SJCRH30 (cell line): ENCODE measurements around the gene FSCN2. TPM values are rescaled to one million over a fixed set of nuclear protein-coding genes. Genes with fewer than 3 reads are reported as not detected.

Experiments
- DNase-seq, 2 experiments: peaks; one replicate each; pipeline ENCODE4 v3.0.0-alpha.2; 2015 to 2020
- H3K27ac ChIP-seq: fragments of 250-450 bp; sonication (Bioruptor Pico); 2 replicates; pipeline ENCODE4 v1.5.1; 2020; ENCODE audit warnings: mild to moderate bottlenecking, moderate library complexity
- H3K27me3 ChIP-seq: fragments of 250-450 bp; sonication (Bioruptor Pico); 2 replicates; pipeline ENCODE4 v1.5.1; 2020; ENCODE audit warnings: mild to moderate bottlenecking, moderate library complexity
- H3K36me3 ChIP-seq: fragments of 250-450 bp; sonication (Bioruptor Pico); 2 replicates; pipeline ENCODE4 v1.5.1; 2020; ENCODE audit warnings: mild to moderate bottlenecking, moderate library complexity
- H3K4me1 ChIP-seq: fragments of 250-450 bp; sonication (Bioruptor Pico); 2 replicates; pipeline ENCODE4 v1.5.1; 2020; ENCODE audit warnings: mild to moderate bottlenecking, moderate library complexity
- H3K4me3 ChIP-seq: fragments of 250-450 bp; sonication (Bioruptor Pico); 2 replicates; pipeline ENCODE4 v1.5.1; 2020; ENCODE audit warnings: mild to moderate bottlenecking, moderate library complexity
- H3K9me3 ChIP-seq: fragments of 250-450 bp; sonication (Bioruptor Pico); replicated peaks from 2 replicates; pipeline ENCODE4 v1.5.1; 2020; ENCODE audit warnings: mild to moderate bottlenecking, moderate library complexity
- total RNA-seq: library from RNA; depleted of rRNA; stranded (reverse); fragments of >200 nt; shearing (Covaris generic); gene quantifications from 2 replicates; pipeline ENCODE4 v1.2.3, GENCODE V29; 2014; rRNA removed

Gene FSCN2, protein sequence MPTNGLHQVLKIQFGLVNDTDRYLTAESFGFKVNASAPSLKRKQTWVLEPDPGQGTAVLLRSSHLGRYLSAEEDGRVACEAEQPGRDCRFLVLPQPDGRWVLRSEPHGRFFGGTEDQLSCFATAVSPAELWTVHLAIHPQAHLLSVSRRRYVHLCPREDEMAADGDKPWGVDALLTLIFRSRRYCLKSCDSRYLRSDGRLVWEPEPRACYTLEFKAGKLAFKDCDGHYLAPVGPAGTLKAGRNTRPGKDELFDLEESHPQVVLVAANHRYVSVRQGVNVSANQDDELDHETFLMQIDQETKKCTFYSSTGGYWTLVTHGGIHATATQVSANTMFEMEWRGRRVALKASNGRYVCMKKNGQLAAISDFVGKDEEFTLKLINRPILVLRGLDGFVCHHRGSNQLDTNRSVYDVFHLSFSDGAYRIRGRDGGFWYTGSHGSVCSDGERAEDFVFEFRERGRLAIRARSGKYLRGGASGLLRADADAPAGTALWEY
- total RNA-seq = 0.43 and 0.61 TPM in 2 replicates

DNA sequence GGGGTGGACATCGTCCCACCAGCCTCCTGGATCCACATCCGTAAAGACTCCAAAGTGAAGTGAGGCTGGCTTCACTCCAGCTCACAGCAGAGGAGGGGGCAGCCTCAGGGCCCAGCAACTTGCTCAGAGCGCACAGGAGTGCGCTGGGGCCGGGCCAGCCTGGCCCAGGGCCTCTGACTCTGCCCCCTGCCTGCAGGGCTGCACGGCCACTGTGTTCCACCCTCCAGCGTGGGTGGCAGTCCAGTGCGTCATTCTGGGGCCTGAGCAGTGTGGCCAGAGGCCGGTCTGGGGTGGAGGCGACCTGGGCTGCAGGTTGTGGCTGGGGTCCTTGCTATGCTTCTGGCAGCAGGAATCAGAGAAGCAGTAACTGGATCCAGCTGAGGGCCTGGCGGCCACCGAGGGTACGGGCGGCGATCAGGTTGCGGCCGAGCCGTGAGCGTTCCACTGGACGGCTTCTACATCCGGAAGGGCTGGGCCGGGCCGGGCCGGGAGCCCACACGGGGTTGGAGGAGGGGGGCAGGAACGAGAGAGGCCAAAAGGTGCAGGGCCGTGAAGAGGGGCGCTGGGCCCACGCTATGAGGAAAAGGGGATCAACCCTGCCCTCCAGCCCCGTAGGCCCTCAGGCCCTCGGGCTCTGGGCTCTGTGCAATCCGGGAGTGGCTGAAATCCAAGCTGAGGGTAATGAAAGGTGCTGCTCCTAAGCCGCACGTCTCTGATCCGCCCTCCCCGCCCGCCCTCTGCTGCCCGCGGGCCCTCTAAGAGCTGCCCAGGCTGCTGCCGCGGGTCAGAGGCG lies at the start of gene FSCN2:
TSS of gene FSCN2 (plus strand) at position 787 of the 793 bp plus-strand sequence. CDS start 155 bp downstream, outside the sequence.
- Histone ChIP-seq H3K36me3 (no peaks in the 10 kb centered on the region), H3K27me3 (peaks cover 58% of the 10 kb centered on the region), H3K27ac (no peak within 1 kb of the TSS), H3K4me1 (peaks cover 23% of the 10 kb centered on the region), H3K9me3 (no peaks in the 10 kb centered on the region), H3K4me3 (peak within 1 kb of the TSS; percentile 5; the same call in 1 of the 2 replicates)
- peak; percentile 67 to 77 for DNase-seq

DNA sequence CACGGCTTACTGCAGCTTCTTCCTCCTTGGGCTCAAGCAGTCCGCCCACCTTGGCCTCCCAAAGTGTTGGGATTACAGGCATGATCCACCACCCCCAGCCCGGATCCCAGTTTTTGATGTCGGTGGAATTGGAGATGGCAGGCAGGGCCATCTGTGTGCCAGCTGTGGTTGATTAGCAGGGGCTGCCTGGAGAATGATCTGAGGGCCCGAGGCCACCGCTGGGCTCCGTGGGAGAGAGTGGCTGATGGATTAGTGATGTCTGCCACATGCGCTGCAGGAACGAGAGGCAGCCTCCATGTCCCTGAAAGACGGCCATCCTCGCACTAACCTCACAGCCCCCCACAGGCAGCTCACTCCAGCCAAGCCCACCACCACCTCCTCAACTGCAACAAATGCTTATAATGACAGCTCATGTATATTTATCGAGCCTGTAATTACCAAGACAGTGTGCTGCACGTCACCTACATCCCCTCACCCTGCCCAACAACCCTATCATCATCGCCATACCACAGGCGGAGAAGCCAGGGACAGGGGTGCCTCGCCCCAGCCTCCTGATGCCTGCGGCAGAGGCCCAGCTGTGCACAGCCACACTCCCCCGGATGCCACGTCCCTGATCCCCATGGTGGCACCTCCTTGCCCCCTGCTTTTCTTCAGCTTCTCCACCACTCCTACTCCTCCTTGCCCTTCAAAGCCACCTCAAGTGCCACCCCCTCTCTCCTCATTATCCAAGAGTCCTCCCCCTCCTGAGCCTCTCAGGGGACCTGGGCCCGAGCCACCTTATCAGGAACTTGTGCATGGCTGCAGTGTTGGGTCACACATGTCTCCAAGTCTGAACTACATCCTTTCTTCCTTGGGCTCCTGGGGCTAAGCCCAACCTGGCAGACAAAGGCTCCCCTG lies 48.8 kb upstream of the FSCN2 start:
- H3K4me1 ChIP-seq = peaks cover 18% of the 10 kb centered on the region
- no peaks in the 10 kb centered on the region for H3K27me3 ChIP-seq
- H3K27ac ChIP-seq = no peak overlapping the region
- H3K9me3 ChIP-seq = no peaks in the 10 kb centered on the region
- no peak overlapping the region for H3K4me3 ChIP-seq
- DNase-seq = peak; percentile 76 to 87
- no peaks in the 10 kb centered on the region for H3K36me3 ChIP-seq

DNA sequence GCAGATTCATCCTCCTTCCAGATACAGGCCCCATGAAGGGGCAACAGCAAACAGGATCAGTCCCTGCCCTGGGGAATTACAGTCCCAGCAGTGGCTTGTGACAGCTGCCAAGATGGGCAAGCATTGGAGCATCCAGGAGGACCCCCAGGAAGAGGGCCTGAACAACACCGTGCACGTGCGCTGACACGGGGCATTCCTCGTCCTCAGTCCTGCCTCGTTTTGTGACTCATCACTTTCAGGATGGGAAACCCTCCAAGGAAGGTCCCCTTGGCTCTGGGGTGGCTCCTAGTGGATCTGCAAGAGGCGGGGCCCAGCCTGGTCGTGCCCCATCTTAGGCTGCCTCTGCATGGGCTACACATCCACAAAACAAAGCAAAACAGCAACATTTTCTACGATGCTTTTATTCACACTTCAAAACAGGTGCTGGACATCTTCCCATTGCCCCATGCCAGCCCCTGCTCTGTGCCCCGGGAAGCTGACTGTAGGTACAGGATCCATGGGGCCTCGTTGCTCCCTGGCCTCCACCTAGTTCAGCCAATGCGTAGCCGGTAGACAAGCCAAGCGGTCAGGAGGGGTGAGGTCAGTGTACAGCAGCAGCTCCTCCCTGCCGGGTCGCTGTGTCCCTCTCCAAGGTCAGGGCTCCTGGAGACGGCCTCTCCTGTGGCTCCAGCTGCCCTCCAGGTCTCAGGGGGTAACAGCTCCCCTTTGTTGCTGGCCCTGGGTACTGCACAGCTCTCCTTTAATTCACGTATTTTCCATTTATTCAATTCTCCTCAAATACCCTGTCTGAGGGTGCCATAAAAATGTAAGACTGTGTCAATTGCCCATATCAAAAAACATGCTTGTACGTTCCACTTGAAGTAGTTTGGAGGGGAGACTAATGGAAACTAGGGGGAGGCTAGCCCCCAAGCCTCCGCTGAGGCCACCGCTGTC lies 47.8 kb upstream of the FSCN2 start:
- no peak overlapping the region for H3K4me3 ChIP-seq
- peak; percentile 68 to 72 for DNase-seq
- no peak overlapping the region for H3K27ac ChIP-seq
- H3K4me1 ChIP-seq = peaks cover 18% of the 10 kb centered on the region
- H3K9me3 ChIP-seq = no peaks in the 10 kb centered on the region
- no peaks in the 10 kb centered on the region for H3K36me3 ChIP-seq
- H3K27me3 ChIP-seq = no peaks in the 10 kb centered on the region

DNA sequence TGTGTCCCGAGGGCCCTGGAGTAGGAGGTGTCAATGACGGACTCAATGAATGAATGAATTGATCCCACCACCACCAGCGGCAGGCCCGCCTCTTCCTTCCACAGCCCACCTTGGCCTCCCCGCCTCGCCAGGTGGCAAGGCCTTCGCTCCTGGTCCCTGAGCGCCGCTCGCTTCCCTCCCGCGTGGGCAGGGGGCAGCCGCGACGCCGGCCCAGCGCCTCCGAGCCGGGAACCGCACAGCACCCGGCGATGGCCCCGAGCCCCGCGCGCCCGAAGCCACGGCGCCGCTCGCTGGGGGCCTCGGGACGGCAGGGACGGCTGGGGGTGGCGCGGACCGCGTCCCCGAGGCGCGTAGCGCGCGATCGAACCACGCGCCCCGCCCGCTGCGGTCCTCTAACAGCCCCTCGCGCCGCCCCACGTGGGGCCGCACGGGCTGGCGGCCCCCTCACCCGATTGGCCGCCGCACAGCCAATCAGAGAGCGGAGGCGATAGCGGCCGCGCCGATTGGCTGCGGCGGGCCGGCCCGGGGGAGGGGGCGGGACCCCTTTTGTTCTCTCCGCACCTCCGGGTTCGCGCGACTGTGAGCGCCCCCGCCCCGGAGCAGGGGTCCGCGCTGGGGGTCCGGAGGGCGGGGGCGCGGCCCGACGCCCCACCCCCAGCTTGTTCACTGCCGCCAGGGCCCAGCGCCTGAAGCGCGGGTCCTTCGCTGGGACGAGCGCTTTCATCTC lies 46.9 kb upstream of the FSCN2 start:
- Histone ChIP-seq H3K36me3 (no peaks in the 10 kb centered on the region), H3K4me3 (no peak overlapping the region), H3K27me3 (no peaks in the 10 kb centered on the region), H3K4me1 (peaks cover 22% of the 10 kb centered on the region), H3K27ac (no peak overlapping the region), H3K9me3 (no peaks in the 10 kb centered on the region)
- no peak for DNase-seq

DNA sequence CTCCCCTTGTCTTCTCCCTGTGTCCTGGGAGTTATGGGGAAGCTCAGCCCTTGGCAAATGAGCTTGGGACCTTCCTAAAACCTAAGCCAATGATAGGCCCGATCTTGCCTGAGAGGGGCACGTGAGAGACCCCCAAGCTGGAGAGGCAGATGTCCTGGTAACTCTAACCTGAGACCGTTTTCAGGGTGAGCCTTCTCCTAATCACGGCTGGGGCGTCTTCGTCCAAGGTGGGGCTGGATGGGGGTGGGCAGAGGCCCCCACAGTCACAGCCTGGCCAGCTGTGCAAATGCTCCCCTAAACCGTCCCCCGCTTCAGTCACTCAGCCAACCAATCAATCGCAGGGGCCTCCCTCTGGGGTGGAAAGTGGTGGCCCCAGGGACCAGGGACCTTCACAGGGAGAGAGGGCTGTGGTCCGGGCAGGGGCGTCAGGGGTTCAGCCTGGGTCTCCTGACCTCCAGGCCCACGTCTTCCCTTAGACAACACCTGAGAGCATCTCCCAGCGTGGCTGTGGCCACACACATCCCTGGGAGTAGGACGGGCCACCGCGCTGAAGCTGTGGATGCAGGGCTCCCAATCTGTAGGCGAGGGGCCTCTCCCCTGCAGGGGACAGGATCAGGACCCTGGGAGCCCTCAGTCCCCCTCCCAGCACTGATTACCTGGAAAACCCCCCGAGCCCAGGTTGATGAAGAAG lies 46.2 kb upstream of the FSCN2 start:
- Histone ChIP-seq H3K9me3 (no peaks in the 10 kb centered on the region), H3K36me3 (no peaks in the 10 kb centered on the region), H3K4me3 (no peak overlapping the region), H3K27me3 (no peaks in the 10 kb centered on the region), H3K27ac (no peak overlapping the region), H3K4me1 (peaks cover 30% of the 10 kb centered on the region)
- no peak for DNase-seq

DNA sequence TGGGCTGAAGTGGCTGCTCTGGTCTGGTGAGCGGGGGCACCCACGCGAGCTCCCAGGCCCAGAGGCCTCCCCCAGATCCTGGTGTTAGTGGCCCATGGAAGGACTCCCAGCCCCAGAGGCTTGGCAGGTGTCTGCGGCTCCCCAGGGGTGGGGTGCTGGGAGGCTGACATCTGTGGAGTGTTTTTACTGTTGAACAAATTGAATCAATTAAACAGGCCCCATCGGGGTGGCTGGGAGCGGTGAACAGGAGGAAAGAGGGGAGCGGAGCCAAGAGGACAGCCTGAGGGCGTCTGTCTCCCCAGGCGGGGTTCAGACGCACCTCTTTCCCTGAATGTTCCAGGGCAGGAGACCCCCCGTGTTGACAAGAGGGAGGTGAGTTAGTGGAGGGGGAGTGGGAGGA lies 45.5 kb upstream of the FSCN2 start:
- Histone ChIP-seq H3K4me3 (peak overlapping the region; percentile 58), H3K36me3 (no peaks in the 10 kb centered on the region), H3K27me3 (no peaks in the 10 kb centered on the region), H3K4me1 (peaks cover 31% of the 10 kb centered on the region), H3K9me3 (no peaks in the 10 kb centered on the region), H3K27ac (peak overlapping the region; percentile 29; the same call in 1 of the 2 replicates)
- DNase-seq = peak in 1 of 2 experiments; percentile 60

DNA sequence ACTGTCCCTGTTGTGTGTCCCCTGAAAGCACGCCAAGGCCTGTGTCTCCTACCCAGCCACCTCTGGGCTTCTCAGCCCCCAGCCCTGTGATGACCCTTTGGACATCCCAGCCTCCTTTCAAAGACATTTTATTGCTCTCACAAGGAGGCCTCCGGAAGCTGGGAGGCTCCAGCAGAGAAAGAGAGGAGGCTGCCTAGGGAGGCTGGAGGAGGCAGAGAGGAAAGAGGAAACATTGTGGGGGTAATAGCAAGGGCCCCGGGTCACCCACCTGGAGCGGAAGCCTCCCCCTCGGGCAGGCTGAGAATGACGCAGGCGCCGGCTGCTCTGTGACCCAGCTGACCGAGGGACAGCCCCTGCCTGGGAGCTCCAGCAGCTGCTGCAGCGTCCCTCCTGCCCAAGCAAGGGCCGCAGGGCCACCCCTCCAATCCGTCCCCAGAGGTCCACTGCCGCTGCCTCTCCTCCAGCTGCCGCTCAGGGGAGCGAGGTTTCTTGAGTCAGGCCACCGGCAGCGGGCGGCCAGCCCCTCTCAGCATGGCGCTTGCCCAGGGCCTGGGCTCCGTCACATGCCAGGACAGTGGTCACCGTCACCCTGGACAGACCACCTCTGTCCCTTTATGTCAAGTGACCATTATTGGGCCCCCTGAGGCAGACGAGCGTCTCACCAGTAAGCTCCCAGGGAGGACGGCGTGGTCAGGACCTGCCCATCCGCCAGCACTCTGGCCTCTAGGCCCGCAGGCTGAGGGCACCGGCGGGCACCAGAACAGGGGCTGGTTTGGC lies 44.9 kb upstream of the FSCN2 start:
- no peaks in the 10 kb centered on the region for H3K9me3 ChIP-seq
- H3K27me3 ChIP-seq = no peaks in the 10 kb centered on the region
- no peaks in the 10 kb centered on the region for H3K36me3 ChIP-seq
- peak overlapping the region; percentile 29 for H3K27ac ChIP-seq
- peak; percentile 96 to 97 for DNase-seq
- H3K4me1 ChIP-seq = peaks cover 31% of the 10 kb centered on the region
- H3K4me3 ChIP-seq = peak overlapping the region; percentile 58

DNA sequence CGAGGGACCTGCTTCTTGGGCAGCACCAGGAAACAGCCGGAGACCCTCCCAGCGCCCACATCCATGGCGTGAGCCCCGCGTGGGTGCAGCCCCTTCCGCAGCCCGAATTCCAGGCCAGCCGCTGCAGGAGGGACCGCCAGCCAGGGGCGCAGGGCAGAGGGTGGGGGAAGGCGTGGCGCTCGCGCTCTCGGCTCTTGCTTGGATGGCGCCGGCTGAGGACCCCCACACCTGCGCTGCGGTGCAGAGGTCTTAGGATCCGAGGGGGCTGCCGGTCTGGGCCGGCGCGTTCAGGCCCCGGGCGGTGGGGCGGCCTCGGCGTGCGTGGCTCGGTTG lies 44.3 kb upstream of the FSCN2 start:
- no peaks in the 10 kb centered on the region for H3K36me3 ChIP-seq
- H3K27me3 ChIP-seq = no peaks in the 10 kb centered on the region
- H3K4me3 ChIP-seq = peak overlapping the region; percentile 58
- H3K4me1 ChIP-seq = peaks cover 31% of the 10 kb centered on the region
- no peaks in the 10 kb centered on the region for H3K9me3 ChIP-seq
- DNase-seq = no peak
- peak overlapping the region; percentile 29 for H3K27ac ChIP-seq

DNA sequence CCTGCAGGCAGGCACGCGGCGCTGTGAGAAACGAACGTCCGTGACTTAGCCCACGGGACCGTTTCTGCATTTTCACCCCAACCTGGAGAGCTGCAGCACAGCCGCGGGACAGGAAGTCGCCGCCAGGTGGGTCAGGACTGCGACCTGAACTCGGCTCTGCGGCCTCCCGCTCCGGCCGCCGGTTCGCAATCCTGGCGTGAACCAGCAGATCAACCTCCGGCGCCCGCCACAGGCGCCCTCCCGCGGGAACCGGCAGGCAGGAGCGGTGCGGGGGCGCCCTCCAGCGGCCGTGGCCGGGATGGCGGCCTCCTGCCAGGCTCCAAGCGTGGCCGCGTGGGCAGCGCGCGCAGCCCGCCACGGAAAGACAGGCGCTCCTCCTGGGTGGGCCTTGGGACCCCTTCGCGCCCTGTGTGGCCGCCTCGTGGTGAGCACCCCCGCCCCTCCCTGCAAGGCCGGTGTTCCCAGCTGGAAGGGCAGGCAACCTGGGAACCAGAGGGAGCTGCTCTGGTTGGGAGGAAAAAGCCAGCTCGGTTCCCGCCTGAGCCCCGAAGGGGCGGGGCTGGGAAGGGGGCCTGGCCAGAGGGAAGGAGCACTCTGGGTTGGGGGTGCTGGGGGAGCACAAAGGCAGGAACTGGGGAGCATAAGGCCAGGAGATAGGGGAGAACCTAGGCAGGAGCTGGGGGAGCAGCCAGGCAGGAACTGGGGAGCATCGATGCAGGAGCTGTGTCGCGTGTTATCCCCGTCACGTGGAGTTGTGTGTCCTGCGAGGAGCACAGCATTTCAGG lies 43.8 kb upstream of the FSCN2 start:
- Histone ChIP-seq H3K27ac (peak overlapping the region; percentile 29), H3K4me3 (peak overlapping the region; percentile 58), H3K9me3 (no peaks in the 10 kb centered on the region), H3K27me3 (no peaks in the 10 kb centered on the region), H3K4me1 (peaks cover 32% of the 10 kb centered on the region), H3K36me3 (no peaks in the 10 kb centered on the region)
- peak; percentile 95 for DNase-seq

DNA sequence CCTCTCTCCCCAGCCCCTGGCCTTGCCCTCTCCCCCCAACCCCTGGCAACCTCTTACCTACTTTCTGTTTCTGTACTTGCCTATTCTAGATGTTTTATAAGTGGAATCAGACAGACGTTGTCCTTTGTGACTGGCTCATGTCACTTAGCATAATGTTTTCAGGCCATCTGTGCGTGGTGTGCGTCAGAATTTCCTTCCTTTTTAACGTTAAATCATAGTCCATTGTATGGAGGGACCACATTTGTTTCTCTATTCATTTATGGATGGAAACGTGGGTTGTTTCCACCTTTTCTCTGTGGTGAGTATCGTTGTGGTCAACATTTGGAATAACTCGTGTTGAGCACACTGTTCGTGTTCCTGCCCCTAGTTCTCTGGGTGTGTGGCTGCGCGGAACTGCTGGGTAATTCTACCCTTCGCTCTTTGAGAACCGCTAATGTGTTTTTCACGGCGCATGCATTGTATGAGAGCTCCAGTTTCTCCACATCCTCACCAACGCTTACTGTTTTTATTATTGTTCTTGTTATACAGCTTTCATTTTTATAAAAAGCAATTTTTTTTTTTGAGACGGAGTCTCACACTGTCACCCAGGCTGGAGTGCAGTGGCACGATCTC lies 41.9 kb upstream of the FSCN2 start:
- Histone ChIP-seq H3K9me3 (no peaks in the 10 kb centered on the region), H3K27me3 (no peaks in the 10 kb centered on the region; the same call in 1 of the 2 replicates), H3K4me1 (peaks cover 40% of the 10 kb centered on the region), H3K36me3 (no peaks in the 10 kb centered on the region), H3K27ac (peak overlapping the region; percentile 3; the same call in 1 of the 2 replicates), H3K4me3 (no peak overlapping the region)
- peak; percentile 72 to 89 for DNase-seq

DNA sequence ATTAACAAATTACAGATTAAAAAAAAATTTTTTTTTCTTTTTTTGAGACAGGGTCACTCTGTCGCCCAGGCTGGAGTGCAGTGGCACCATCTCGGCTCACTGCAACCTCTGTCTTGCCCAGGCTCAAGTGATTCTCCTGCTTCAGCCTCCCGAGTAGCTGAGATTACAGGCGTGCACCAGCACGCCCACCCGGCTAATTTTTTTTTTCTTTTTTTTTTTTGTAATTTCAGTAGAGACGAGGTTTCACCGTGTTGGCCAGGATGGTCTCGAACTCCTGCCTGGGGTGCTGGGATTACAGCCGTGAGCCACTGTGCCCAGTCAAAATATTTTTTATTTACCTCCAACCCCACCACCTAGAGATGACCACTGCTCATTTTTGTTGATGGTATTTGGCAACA lies 41.1 kb upstream of the FSCN2 start:
- DNase-seq = no peak
- Histone ChIP-seq H3K4me1 (peaks cover 44% of the 10 kb centered on the region), H3K27me3 (no peaks in the 10 kb centered on the region; the same call in 1 of the 2 replicates), H3K4me3 (no peak overlapping the region), H3K36me3 (no peaks in the 10 kb centered on the region), H3K9me3 (no peaks in the 10 kb centered on the region), H3K27ac (no peak overlapping the region)
